Natural killer cell (primary cell): ENCODE results near the gene CCDC63. TPM values are rescaled to one million over a fixed set of nuclear protein-coding genes. Genes with fewer than 3 reads are reported as not detected.

Experiments
- ATAC-seq, 3 donors: fragments of 150-1000 bp in 2 of 3; fragments of 200-7000 bp in 1 of 3; cut with Tn5 transposase; 1 replicate in 1 of 3; 2 replicates in 2 of 3; pipeline ENCODE4 v1.10.0; 2021; ENCODE audit warnings: mild to moderate bottlenecking in 2 of 3, moderate library complexity in 2 of 3
- DNase-seq, 2 donors: peaks; one replicate each; pipeline versions ENCODE4 v3.0.0 to v3.0.0-alpha.2; 2013 to 2021; ENCODE audit warnings: mixed read lengths in 1 of 2
- H3K27ac ChIP-seq: one replicate; pipeline ENCODE4 v1.5.1; 2013; ENCODE audit warnings: mild to moderate bottlenecking, low read length
- H3K27me3 ChIP-seq: one replicate; pipeline ENCODE4 v1.6.1; 2013; ENCODE audit warnings: low read length; ENCODE audit not compliant: control insufficient read depth, insufficient read depth
- H3K36me3 ChIP-seq: one replicate; pipeline ENCODE4 v1.6.1; 2013; ENCODE audit warnings: low read length; ENCODE audit not compliant: control insufficient read depth, insufficient read depth
- H3K4me1 ChIP-seq: one replicate; pipeline ENCODE4 v1.6.1; 2013; ENCODE audit warnings: low read length; ENCODE audit not compliant: control insufficient read depth, insufficient read depth
- H3K4me3 ChIP-seq: one replicate; pipeline ENCODE4 v1.5.1; 2013; ENCODE audit warnings: low read length
- H3K9me3 ChIP-seq: one replicate; pipeline ENCODE4 v1.6.1; 2013; ENCODE audit warnings: low read length; ENCODE audit not compliant: control insufficient read depth, insufficient read depth
- H3K27ac Mint-ChIP-seq, 2 donors: one replicate each; pipeline ENCODE4 v1.8.0; 2022; ENCODE audit warnings: mild to moderate bottlenecking in 2 of 2, mixed read lengths in 2 of 2, moderate library complexity in 1 of 2
- H3K27me3 Mint-ChIP-seq, 2 donors: one replicate each; pipeline ENCODE4 v1.8.0; 2022; ENCODE audit warnings: low read depth in 2 of 2, mixed read lengths in 2 of 2
- H3K36me3 Mint-ChIP-seq: one replicate; pipeline ENCODE4 v1.8.0; 2022; ENCODE audit warnings: mixed read lengths
- H3K4me1 Mint-ChIP-seq, 2 donors: one replicate each; pipeline ENCODE4 v1.8.0; 2022; ENCODE audit warnings: mixed read lengths in 2 of 2
- H3K4me3 Mint-ChIP-seq: one replicate; pipeline ENCODE4 v1.8.0; 2022; ENCODE audit warnings: mild to moderate bottlenecking, moderate library complexity, mixed read lengths
- H3K9me3 Mint-ChIP-seq, 2 donors: one replicate each; pipeline ENCODE4 v1.8.0; 2022; ENCODE audit warnings: mixed read lengths in 2 of 2
- WGBS: methylation state at CpG from one replicate; pipeline ENCODE4 v1.1.7; 2013; ENCODE audit warnings: missing lambda C conversion rate; ENCODE audit not compliant: insufficient coverage; 5-methylcytosine and 5-hydroxymethylcytosine counted together
- intact Hi-C: fragments of 100-400 bp; cut with micrococcal nuclease; formaldehyde crosslinking; loops from one replicate; pipeline ENCODE4 v1.14.2; 2022
- total RNA-seq, 4 donors: library from RNA; stranded (reverse); fragments of 120-200 nt in 1 of 4; gene quantifications; one replicate each; pipeline versions ENCODE4 v1.2.3 to v1.2.4, GENCODE V29; 2013 to 2022
- TF ChIP-seq, protein P1 (sequence below): fragments of 200-600 bp; IDR thresholded peaks from one replicate; pipeline ENCODE4 v1.8.0; 2022; ENCODE audit warnings: antibody characterized with exemption

The CCDC63 gene
- total RNA-seq, 3 donors from 2014 or later (not counting 1 experiment from before 2014, with no cell fraction given), result not detected

DNA sequence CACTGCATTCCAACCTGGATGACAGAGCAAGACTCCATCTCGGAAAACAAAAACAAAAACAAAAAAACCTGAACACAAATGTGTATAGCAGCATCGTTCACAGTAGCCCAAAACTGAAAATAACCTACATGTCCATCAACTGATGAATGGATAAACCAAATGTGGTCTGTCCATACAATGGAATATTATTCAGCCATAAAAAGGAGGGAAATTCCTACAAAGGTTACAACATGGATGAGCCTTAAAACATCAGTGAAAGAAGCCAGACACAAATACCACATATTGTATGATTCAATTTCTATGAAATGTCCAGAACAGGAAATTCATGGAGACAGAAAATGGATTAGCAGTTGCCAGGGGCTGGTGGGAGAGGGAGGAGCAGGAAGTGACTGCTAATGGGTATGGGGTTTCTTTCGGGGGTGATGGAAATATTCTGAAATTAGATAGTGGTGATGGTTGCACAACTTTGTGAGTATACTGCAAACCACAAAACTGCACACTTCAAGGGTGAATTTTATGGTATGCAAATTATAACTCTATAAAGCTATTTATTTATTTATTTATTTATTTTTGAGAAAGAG is 69.6 kb downstream of the CCDC63 start:
- ATAC-seq, result no peak
- no peaks in the 10 kb centered on the region for H3K36me3 ChIP-seq
- no peak overlapping the region for H3K27ac Mint-ChIP-seq

DNA sequence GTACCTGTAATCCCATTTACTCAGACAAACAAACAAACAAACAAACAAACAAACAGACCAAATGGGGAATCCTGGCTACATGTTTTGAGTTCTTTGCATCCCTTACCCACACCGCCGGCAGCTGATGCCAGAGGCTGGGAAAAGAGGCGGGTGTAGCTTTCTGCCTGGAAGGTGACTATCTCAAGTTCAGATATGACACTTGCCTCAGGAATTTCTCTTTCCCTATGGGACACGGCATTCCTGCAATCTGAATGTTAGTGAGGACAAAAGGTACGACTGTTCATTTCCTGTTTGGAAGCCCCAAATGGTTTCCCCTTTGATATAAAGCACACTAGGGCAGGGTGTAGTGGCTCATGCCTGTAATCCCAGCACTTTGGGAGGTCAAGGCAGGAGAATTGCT is 70.7 kb downstream of the CCDC63 start:
- Histone ChIP-seq H3K9me3 (no peaks in the 10 kb centered on the region), H3K27ac (no peak overlapping the region), H3K4me1 (peaks cover 6% of the 10 kb centered on the region), H3K4me3 (no peak overlapping the region), H3K36me3 (no peaks in the 10 kb centered on the region), H3K27me3 (no peaks in the 10 kb centered on the region)
- no peak overlapping the region for H3K27ac Mint-ChIP-seq
- 73% methylated on average over 5 of the region's 5 CpGs for WGBS
- H3K9me3 Mint-ChIP-seq, result no peaks in the 10 kb centered on the region
- no peaks in the 10 kb centered on the region for H3K4me1 Mint-ChIP-seq
- TF ChIP-seq, protein P1, sequence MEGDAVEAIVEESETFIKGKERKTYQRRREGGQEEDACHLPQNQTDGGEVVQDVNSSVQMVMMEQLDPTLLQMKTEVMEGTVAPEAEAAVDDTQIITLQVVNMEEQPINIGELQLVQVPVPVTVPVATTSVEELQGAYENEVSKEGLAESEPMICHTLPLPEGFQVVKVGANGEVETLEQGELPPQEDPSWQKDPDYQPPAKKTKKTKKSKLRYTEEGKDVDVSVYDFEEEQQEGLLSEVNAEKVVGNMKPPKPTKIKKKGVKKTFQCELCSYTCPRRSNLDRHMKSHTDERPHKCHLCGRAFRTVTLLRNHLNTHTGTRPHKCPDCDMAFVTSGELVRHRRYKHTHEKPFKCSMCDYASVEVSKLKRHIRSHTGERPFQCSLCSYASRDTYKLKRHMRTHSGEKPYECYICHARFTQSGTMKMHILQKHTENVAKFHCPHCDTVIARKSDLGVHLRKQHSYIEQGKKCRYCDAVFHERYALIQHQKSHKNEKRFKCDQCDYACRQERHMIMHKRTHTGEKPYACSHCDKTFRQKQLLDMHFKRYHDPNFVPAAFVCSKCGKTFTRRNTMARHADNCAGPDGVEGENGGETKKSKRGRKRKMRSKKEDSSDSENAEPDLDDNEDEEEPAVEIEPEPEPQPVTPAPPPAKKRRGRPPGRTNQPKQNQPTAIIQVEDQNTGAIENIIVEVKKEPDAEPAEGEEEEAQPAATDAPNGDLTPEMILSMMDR, result no peak
- DNase-seq, result no peak
- peaks cover 0 to 9% of the 10 kb centered on the region in 2 donors for H3K27me3 Mint-ChIP-seq
- H3K36me3 Mint-ChIP-seq, result no peaks in the 10 kb centered on the region
- H3K4me3 Mint-ChIP-seq, result no peak overlapping the region
- ATAC-seq, result no peak
- intact Hi-C loops, result no loop called here

More for the DNA sequence above, 69.6 kb downstream of the CCDC63 start:
- H3K36me3 Mint-ChIP-seq, result no peaks in the 10 kb centered on the region
- H3K9me3 Mint-ChIP-seq, result no peaks in the 10 kb centered on the region
- Histone ChIP-seq H3K4me1 (peaks cover 6% of the 10 kb centered on the region), H3K27me3 (no peaks in the 10 kb centered on the region), H3K27ac (no peak overlapping the region), H3K9me3 (no peaks in the 10 kb centered on the region), H3K4me3 (no peak overlapping the region)
- intact Hi-C loops, result no loop called here
- 95% methylated on average over 2 of the region's 3 CpGs for WGBS
- peaks cover 0 to 9% of the 10 kb centered on the region in 2 donors for H3K27me3 Mint-ChIP-seq
- H3K4me1 Mint-ChIP-seq, result no peaks in the 10 kb centered on the region
- no peak for DNase-seq
- TF ChIP-seq, protein P1, result no peak
- no peak overlapping the region for H3K4me3 Mint-ChIP-seq

DNA sequence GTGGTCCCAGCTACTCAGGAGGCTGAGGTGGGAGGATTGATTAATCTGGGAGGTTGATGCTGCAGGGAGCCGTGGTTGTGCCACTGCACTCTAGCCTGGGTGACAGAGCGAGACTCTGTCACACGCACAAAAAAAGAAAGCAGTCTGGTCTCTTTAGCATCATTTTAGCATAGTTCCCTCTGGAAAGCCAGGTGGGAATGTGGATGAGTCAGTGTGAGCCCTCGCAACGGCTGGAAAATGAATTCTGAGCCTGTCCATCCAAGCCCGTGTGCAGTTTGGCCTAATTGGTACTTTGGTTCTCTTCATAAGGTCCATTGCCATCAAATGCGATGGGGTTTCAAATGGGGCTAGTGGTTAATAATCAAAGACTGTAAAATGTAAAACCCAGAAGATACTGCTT is 71.2 kb downstream of the CCDC63 start:
- no peak for DNase-seq
- no peaks in the 10 kb centered on the region for H3K9me3 ChIP-seq
- no peak overlapping the region for H3K4me3 ChIP-seq
- H3K4me1 ChIP-seq, result peaks cover 4% of the 10 kb centered on the region
- no peak overlapping the region for H3K27ac Mint-ChIP-seq
- no peak for ATAC-seq
- H3K4me1 Mint-ChIP-seq, result no peaks in the 10 kb centered on the region
- H3K36me3 ChIP-seq, result no peaks in the 10 kb centered on the region
- TF ChIP-seq, protein P1, result no peak
- no peaks in the 10 kb centered on the region for H3K27me3 ChIP-seq
- 90% methylated on average over 7 of the region's 7 CpGs for WGBS
- intact Hi-C loops, result no loop called here
- no peaks in the 10 kb centered on the region for H3K9me3 Mint-ChIP-seq
- H3K36me3 Mint-ChIP-seq, result no peaks in the 10 kb centered on the region
- H3K27me3 Mint-ChIP-seq, result peaks cover 0 to 9% of the 10 kb centered on the region in 2 donors
- no peak overlapping the region for H3K4me3 Mint-ChIP-seq
- H3K27ac ChIP-seq, result no peak overlapping the region

DNA sequence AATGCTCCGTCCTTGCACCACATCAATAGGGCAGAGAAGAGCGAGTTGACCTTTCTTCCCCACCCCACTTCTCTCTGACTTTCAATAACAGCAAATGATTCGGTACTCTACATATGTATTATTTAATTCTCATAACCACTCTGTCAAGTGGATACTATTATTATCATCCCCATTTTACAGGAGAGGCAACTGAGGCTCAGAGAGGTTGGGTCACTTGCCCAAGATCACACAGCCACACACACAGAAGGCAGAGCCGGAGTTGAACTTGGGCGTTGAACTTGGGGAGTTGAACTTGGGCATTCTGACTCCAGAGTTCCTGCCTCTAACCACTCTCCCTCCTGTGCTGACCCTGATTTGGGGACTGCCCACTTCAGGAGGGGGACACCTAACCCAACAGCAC is 72.9 kb downstream of the CCDC63 start:
- DNase-seq (no peak), ATAC-seq (no peak)
- H3K36me3 Mint-ChIP-seq, result no peaks in the 10 kb centered on the region
- Histone ChIP-seq H3K27ac (no peak overlapping the region), H3K4me1 (no peaks in the 10 kb centered on the region), H3K27me3 (no peaks in the 10 kb centered on the region), H3K36me3 (no peaks in the 10 kb centered on the region), H3K9me3 (no peaks in the 10 kb centered on the region), H3K4me3 (no peak overlapping the region)
- TF ChIP-seq, protein P1, result no peak
- no peak overlapping the region for H3K27ac Mint-ChIP-seq
- H3K4me3 Mint-ChIP-seq, result no peak overlapping the region
- H3K9me3 Mint-ChIP-seq, result no peaks in the 10 kb centered on the region
- intact Hi-C loops, result no loop called here
- WGBS, result 88% methylated on average over 5 of the region's 5 CpGs
- H3K27me3 Mint-ChIP-seq, result peaks cover 0 to 13% of the 10 kb centered on the region in 2 donors
- no peaks in the 10 kb centered on the region for H3K4me1 Mint-ChIP-seq
